Stimulated activated CD8-positive, alpha-beta memory T cell treated with anti-CD3 and anti-CD28 coated beads, Interleukin-7, amount 100 ng/mL, for 24 hours (primary cell): ENCODE measurements around the gene B9D1.

Experiments used
- DNase-seq: peaks from one replicate; pipeline ENCODE4 v3.0.0-alpha.2; 2020; ENCODE audit warnings: low read depth

B9D1 gene

GRCh38 chr17:19338031-19338990, 24.2 kb downstream of the B9D1 start:
- DNase-seq, result peak; percentile 30

GRCh38 chr17:19337712-19338023, 24.9 kb downstream of the B9D1 start:
- DNase-seq, result no peak

GRCh38 chr17:19336938-19337711, 25.4 kb downstream of the B9D1 start:
- no peak for DNase-seq

- no peak for DNase-seq
Observed at GRCh38 chr17:19335951-19336631, 26.4 kb downstream of the B9D1 start.

- DNase-seq, result no peak
Observed at GRCh38 chr17:19334331-19334730, 28.2 kb downstream of the B9D1 start.

GRCh38 chr17:19333736-19334290, 28.7 kb downstream of the B9D1 start:
- no peak for DNase-seq

GRCh38 chr17:19333132-19333440, 29.4 kb downstream of the B9D1 start:
- DNase-seq, result no peak

- DNase-seq, result no peak
Observed at GRCh38 chr17:19332371-19333131, 30.0 kb downstream of the B9D1 start.

GRCh38 chr17:19331543-19332245, 30.8 kb downstream of the B9D1 start:
- DNase-seq, result no peak

- no peak for DNase-seq
Observed at GRCh38 chr17:19331134-19331533, 31.4 kb downstream of the B9D1 start.

GRCh38 chr17:19330271-19330670, 32.3 kb downstream of the B9D1 start:
- no peak for DNase-seq

- DNase-seq, result no peak
Observed at GRCh38 chr17:19329839-19330238, 32.7 kb downstream of the B9D1 start.

GRCh38 chr17:19329136-19329535, 33.4 kb downstream of the B9D1 start:
- no peak for DNase-seq

- DNase-seq, result no peak
Observed at GRCh38 chr17:19328441-19329061, 34.0 kb downstream of the B9D1 start.

GRCh38 chr17:19327031-19327783, 35.3 kb downstream of the B9D1 start:
- no peak for DNase-seq

GRCh38 chr17:19325542-19325941, 37.0 kb downstream of the B9D1 start:
- no peak for DNase-seq

GRCh38 chr17:19322861-19323260, 39.7 kb downstream of the B9D1 start:
- DNase-seq, result no peak

GRCh38 chr17:19322129-19322505, 40.4 kb downstream of the B9D1 start:
- no peak for DNase-seq

- DNase-seq, result no peak
Observed at GRCh38 chr17:19321481-19322128, 40.9 kb downstream of the B9D1 start.
